HT-29 (cell line): ENCODE measurements around the gene SLC11A2. TPM values are rescaled to one million over a fixed set of nuclear protein-coding genes. Genes with fewer than 3 reads are reported as not detected.
"Not testable (repeated sequence)": the region's sequence is repeated elsewhere in the genome, so short reads cannot be mapped to it uniquely, and the experiment has no call there.

Experiments used
- DNase-seq: peaks from one replicate; pipeline ENCODE4 v3.0.0-alpha.2; 2015; ENCODE audit warnings: low spot score
- total RNA-seq: library from RNA; depleted of rRNA; stranded (reverse); fragments of >200 nt; shearing (Covaris generic); gene quantifications from 2 replicates; pipeline ENCODE4 v1.2.3, GENCODE V29; 2014

Gene SLC11A2
- total RNA-seq, 1 experiment from 2014 or later = 42.9 TPM

- no peak for DNase-seq
Observed at GRCh38 chr12:50990791-50991190, 35.4 kb downstream of the SLC11A2 start.

GRCh38 chr12:50990147-50990727, 35.9 kb downstream of the SLC11A2 start:
- DNase-seq = no peak

- no peak for DNase-seq
Observed at GRCh38 chr12:50988871-50989270, 37.3 kb downstream of the SLC11A2 start.

GRCh38 chr12:50988051-50988450, 38.1 kb downstream of the SLC11A2 start:
- no peak for DNase-seq

GRCh38 chr12:50986966-50987737, 39.0 kb downstream of the SLC11A2 start:
- DNase-seq = peak; percentile 73

GRCh38 chr12:50985322-50985721, 40.9 kb downstream of the SLC11A2 start:
- no peak for DNase-seq

GRCh38 chr12:50984586-50985298, 41.4 kb downstream of the SLC11A2 start:
- no peak for DNase-seq

GRCh38 chr12:50981319-50982239, 44.6 kb downstream of the SLC11A2 start:
- DNase-seq = peak; percentile 13

GRCh38 chr12:50980545-50980944, 45.6 kb downstream of the SLC11A2 start:
- DNase-seq = peak; percentile 36

- no peak for DNase-seq
Observed at GRCh38 chr12:50979369-50980052, 46.7 kb downstream of the SLC11A2 start.

- DNase-seq = no peak
Observed at GRCh38 chr12:50971946-50972345, 54.2 kb downstream of the SLC11A2 start.

- no peak for DNase-seq
Observed at GRCh38 chr12:50964432-50964831, 61.8 kb downstream of the SLC11A2 start.

GRCh38 chr12:50961708-50962107, 64.5 kb downstream of the SLC11A2 start:
- no peak for DNase-seq

- DNase-seq = no peak
Observed at GRCh38 chr12:50960130-50960529, 66.1 kb downstream of the SLC11A2 start.

- no peak for DNase-seq
Observed at GRCh38 chr12:50955697-50956096, 70.5 kb downstream of the SLC11A2 start.

GRCh38 chr12:50955288-50955687, 70.9 kb downstream of the SLC11A2 start:
- no peak for DNase-seq

- DNase-seq = not testable (repeated sequence)
Observed at GRCh38 chr12:50954789-50955188, 71.4 kb downstream of the SLC11A2 start.

- peak; percentile 36 for DNase-seq
Observed at GRCh38 chr12:50953047-50953446, 73.1 kb downstream of the SLC11A2 start.

GRCh38 chr12:50952510-50952909, 73.7 kb downstream of the SLC11A2 start, which contains the start of gene HIGD1C:
Gene HIGD1C (plus strand): TSS chr12:50952544. CDS start chr12:50953999, 1,455 bp downstream.
- DNase-seq = no peak

- no peak for DNase-seq
Observed at GRCh38 chr12:50951112-50951511, 75.1 kb downstream of the SLC11A2 start.

GRCh38 chr12:50949801-50950302, 76.3 kb downstream of the SLC11A2 start:
- DNase-seq = no peak
